GM19455 (cell line): ENCODE data around the gene LINC00305.

Experiments
- ATAC-seq: cut with Tn5 transposase; IDR thresholded peaks from one replicate; pipeline ENCODE4 v1.9.1; 2021; ENCODE audit not compliant: unreplicated experiment

LINC00305 gene

DNA sequence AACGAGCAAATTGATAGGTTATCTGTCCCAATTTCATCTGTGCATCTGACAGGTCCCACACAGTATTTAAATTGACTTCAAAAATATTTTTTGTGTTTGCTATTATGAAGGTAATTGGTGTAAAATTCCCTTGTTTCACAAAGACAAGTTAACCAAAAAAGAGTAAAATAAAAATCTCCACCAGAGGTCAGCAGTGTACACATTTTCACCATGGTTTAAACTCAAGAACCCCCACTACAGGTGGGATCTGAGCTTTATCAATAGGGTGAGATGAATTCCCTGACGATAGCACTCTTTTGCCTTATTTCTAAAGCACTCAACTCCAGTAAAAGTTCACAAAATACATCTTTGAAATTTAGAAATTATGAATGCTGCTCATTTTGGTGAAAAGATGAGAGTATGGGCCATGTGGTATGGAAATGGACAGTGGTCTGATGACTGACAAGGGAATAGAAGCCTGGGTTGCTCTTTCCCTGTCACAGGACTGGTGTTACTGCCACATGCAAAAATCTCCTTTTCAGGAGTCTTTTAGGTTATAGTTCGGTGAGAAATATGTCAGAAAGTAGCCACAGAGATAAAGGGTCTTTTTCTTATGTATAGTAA lies 111.0 kb downstream of the LINC00305 start:
- ATAC-seq, result no peak

DNA sequence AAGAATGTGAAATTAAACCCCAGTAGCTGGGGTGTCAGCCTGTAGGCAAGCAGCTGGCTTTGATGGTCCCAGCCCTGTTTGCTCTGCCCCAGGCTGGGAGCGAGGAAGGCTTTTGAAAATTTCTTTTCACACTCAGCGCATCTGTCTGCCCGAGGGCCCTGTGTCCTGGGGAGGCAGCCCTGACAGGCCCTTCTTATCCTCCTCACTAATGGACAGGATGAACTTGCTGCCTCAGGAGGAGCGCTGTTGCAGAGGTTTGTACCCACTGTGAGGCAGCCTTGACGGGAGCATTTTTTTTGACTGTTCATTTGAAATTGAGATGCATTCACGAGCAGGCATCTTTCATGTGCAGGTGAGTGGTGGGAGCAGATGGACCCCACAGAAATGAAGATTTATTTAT lies 116.6 kb downstream of the LINC00305 start:
- no peak for ATAC-seq

DNA sequence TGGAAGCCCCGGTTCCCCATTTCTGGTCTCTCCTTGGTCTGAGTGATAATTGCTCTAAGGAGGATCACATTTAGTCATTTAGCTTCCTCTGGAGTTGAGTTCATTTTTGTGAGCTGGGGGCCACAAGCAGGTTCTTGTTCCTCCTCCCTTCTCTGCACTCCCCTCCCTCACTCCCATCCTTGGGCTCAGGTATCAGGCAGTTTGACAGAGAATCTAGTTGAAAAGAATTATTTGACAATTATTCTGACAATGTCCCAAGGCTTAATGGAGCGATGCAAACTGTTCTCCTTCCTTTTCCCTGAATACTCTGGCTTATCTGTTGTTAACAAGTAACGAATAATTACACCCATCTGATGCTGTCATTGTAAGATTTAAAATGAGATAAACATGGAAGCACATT lies 117.5 kb downstream of the LINC00305 start:
- no peak for ATAC-seq
